ENCODE data around the gene PDLIM1.
A peak's percentile ranks its signal among the peaks of the same experiment; 100 is the strongest.
"Not testable (repeated sequence)": the region's sequence is repeated elsewhere in the genome, so short reads cannot be mapped to it uniquely, and the experiment has no call there.

Gene PDLIM1

DNA sequence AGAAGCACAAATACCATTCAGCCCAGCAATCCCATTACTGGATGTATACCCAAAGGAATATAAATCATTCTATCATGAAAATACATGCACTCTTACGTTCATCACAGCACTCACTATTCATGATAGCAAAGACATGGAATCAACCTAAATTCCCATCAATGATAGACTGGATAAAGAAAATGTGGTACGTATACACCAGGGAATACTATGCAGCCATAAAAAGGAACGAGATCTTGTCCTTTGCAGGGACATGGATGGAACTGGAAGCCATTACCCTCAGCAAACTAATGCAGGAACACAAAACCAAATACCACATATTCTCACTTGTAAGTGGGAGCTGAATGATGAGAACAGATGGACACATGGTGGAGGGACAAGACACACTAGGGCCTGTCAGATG, 50.7 kb downstream of the PDLIM1 start:
- DNase-seq (ENCODE audit: low read depth): not testable (repeated sequence)

DNA sequence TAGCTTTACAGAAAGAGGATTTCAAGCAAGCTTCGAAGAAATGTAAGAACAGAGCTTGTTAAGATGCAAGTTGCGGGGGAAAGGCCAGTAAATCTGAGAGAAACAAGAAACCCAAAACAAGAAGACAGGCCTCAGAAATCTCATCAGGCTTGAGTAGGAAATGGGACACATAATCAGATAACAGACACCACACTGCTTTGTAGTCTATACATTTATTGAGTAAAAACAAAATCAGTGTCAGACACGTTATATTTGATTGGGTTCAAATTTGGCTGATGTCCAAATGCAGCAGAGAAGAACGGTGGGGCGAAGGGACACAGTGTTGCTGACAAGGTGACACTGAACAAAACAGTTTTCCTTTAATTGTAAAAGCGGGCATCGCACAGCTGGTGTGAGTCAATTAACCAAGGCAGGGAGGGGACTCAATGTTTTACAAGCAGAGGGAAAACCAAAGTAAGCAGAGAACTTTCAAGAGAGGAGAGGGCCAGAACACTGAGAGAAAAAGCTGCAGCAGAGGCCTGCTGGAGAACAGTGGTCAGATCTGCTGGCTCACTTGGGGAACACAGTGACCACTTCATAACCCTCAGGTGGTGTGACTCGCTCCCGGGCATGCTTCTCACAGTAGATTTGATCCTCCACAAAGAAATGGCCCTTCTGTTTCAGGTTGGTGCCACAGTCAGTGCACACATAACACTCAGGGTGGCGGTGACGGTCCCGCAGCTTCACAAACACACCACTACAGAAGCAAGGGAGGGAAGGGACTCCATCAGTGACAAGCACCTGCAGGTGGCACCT, 53.2 kb downstream of the PDLIM1 start:
- no peak for DNase-seq (ENCODE audit: low read depth)

DNA sequence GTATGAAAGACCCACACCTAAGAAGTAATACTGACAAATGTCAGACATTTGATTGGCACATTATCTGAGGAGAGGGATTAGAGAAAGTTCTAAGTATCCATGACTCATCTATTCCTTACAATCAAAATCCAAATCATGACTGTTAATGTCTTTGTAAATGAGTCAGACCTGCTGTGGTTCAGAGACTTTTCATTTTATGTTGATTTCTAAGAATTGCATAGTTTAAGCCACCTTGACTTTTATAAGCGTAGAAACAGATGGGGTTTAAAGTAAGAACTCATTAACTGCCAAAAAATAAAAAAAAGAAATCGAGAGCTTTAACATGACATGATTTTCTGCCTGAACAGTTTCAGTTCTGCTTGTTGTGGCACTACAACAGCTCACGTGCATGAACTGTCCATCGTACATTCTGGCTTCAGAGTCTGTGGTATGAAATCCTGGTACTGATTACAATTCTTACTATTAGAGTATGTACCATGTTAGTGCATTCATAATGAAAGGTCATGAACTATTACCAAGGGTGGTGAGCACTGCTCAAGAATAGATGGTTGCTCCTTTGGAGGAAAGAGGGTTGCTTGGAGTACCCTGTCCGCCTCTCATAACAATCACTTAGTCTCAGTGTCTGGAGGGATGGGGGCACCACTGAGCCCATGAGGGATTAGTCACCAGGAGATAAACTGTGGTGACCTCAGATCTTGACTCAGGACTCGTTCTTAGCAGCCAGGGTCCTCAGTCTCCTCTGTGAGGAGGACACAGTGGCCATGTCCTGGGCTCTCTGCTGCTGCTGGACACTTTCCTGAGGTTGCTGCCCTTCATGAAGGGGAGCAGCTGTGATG, 54.5 kb downstream of the PDLIM1 start:
- DNase-seq (ENCODE audit: low read depth): no peak

DNA sequence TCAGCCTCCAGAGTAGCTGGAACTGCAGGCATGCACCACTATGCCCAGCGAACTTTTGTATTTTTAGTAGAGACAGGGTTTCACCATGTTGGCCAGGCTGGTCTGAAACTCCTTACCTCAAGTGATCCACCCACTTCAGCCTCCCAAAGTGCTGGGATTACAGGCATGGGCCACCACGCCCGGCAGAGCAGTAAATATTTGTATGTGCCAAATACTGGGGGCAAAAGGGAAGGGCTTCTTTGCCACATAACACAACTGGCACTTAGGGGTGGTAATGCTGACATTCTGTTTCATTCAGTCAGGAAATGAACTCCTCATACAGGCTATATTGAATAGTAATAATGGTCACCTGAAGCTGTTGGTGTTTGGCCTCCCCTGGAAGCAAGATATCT, 55.1 kb downstream of the PDLIM1 start:
- no peak for DNase-seq (ENCODE audit: low read depth)

DNA sequence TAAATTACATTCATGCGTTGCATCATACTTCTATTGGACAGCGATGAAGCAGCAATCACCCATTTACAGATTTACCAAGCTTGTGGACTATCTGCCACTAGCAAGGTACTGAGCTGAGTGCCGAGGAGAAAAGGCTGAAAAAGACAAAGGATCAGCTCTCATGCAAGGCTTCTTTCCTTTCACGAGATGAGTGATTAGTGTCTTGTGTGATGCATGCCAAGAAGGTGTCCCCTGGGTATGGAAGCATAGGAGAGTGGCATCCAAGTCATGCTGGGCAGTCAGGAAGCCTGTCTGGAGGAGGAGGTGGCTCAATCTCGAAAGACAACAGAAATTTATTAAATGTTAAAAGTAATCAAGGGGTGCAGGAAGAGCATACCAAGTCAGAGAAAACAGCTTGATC, 55.9 kb downstream of the PDLIM1 start:
- DNase-seq (ENCODE audit: low read depth): no peak

DNA sequence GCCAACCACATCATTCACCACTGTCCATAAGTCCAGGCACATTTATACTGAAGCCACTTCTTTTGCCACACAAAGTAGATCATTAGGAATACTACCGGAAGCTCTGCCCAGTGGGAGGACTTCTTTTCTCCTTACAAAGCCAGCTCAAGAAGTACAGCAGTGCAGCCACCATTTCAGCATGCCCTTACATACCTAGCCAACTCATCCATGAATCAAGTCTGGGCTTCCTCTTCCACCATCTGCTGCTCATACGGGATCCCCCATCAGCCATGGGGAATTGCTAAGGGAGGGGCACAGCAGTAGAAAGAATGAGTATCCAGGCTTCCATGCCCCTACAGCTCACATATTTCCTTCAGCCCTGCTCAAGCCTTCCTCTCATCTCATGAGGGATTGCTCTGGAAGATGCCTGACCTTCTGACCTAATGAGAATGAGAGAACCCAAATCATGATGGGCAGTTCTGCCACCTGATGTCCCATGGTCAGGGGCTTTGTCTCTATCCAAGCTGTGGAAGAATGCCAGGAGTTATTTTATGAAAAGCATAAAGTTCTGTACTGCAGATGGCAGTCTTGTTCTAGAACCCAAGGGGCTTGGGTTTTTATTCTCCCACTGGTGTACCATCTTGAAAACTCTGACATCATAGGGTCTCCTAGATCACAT, 57.3 kb downstream of the PDLIM1 start:
- DNase-seq (ENCODE audit: low read depth): no peak

DNA sequence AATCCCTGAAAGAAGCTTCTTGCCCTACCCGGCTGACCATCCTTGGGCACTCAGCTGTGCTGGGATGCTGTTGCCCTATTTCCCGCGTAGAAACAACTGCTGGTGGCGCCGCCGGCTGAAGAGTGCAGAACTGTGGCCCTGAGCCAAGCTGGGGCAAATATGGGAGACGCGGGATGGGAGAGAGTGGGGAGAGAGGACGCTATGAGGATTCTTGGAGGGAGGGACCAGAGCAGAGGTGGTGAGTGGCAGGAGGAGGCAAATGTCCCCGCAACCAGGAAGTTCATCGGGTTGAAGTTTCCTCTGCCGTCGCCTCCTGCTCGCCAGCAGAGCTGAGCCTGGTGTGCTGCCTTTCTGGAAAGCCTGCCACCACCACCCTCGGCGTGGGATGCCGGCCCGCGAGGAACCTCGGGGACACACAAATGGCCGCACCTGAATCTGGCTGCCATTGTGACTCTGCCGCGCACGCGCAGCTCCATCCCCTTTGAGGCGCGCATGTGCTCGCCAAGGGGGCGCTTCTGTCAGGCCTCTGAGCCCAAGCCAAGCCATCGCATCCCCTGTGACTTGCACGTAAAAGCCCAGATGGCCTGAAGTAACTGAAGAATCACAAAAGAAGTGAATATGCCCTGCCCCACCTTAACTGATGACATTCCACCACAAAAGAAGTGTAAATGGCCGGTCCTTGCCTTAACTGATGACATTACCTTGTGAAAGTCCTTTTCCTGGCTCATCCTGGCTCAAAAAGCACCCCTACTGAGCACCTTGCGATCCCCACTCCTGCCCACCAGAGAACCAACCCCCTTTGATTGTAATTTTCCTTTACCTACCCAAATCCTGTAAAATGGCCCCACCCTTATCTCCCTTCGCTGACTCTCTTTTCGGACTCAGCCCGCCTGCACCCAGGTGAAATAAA, 59.9 kb downstream of the PDLIM1 start:
- peak; percentile 10 for DNase-seq (ENCODE audit: low read depth)

DNA sequence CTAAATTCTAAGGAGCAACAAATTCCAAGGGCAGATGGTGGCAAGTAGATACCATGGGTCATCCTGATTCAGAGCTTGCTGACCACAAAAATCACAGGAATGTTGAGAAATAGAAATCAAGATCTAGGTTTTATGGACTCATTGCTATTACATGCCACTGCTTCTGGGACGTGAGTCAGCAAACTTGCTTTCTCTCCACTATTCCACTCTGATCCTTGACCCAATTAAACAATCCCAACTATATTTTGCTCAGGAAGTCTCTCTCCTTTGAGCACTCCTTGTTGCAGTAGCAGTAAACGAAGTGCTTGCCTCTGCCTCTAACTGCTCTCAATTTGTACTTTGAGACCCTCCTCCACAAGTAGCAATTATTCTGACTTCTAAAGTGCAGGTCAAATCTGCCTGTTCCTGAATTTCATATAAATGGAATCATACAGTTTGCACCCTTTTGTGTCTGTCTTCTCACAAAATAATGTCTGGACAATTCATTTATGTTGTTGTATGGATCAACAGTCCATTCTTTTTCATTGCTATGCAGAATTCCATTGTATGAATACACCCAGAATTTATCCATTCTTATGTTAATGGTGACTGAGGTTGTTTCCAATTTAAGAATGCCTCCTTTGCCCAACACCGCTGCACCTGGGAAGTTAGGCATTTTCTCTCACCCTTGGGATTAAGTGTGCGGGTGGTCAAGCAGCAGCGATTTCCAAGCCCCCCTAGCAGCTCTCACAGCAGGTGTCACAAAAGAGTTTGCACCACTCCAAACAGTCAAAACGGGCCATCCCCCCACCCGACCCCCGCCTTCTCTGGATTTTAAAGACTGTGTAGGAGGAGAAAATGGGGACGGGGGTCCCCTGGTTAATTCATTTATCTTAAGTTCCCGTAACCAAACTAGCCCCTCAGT, 60.8 kb downstream of the PDLIM1 start:
- no peak for DNase-seq (ENCODE audit: low read depth)

DNA sequence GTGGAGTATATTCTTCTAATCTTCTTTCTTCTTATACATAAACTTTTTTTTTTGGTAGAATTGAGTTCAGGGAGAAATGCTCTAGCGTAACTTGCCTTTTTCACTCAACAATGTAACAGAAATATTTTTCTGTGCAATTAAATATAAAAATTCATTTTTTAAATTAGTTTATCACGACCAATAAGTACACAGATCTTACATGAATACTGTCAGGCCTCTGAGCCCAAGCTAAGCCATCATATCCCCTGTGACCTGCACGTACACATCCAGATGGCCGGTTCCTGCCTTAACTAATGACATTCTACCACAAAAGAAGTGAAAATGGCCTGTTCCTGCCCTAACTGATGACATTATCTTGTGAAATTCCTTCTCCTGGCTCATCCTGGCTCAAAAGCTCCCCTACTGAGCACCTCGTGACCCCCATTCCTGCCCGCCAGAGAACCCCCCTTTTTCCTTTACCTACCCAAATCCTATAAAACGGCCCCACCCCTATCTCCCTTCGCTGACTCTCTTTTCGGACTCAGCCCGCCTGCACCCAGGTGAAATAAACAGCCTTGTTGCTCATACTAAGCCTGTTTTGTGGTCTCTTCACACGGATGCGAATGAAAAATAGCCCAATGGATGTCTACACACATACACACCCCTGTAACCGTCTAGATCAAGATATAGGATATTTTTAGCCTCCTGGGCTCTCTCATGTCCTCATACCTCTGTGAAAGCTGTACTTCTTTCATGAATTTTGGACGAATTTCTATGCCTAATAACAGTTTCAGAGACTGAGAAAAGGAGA, 61.7 kb downstream of the PDLIM1 start:
- not testable (repeated sequence) for DNase-seq (ENCODE audit: low read depth)

DNA sequence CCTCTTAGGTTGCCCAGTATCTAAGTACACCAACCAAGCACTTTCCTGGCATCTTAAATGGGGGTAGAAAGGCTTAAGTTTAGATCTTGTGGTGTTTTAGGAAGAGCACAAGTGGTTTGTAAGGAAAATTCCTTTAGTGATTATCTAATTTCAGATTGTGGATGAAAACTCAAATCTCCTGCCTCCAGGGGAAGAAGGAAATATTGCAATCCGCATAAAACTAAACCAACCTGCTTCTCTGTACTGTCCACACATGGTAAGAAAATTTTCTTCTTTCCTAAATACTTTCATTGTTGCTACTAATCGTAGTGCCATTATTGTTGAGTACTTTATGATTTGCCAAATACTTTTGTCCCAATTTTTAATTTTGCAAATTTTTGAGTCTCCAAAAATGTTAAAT, 65.7 kb downstream of the PDLIM1 start:
- DNase-seq (ENCODE audit: low read depth): no peak

DNA sequence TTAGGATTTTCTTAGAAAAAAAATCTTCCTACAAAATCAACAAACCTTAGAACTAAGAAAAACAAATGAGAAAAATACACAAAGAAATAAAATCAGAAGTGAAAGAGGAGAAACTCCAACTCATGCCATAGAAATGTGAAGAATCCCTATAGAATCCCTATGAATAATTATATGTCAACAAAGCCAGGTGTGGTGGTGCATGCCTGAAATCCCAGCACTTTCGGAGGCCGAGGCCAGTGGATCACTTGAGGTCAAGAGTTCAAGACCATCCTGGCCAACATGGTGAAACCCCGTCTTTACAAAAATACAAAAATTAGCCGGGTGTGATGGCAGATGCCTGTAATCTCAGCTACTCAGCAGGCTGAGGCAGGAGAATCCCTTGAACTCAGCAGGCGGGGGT, 69.7 kb downstream of the PDLIM1 start:
- no peak for DNase-seq (ENCODE audit: low read depth)

DNA sequence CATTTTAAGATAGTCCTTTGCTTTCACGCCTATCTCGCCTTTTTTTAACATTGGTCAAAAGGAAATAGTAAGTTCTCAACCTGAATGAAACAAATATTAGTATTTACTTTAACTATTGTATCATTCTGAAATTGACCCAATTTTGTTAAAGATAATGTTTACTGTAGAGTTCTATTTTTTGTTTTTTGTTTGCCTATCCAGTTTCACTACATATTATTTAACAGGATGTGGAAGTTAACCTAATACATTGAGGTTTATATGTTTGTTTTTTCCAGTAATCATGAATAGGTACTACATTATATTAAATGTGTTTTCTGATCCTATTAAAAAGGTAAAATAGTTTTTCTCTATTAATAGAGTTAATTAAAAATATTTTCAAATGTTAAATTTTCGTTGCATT, 70.3 kb downstream of the PDLIM1 start:
- no peak for DNase-seq (ENCODE audit: low read depth)

DNA sequence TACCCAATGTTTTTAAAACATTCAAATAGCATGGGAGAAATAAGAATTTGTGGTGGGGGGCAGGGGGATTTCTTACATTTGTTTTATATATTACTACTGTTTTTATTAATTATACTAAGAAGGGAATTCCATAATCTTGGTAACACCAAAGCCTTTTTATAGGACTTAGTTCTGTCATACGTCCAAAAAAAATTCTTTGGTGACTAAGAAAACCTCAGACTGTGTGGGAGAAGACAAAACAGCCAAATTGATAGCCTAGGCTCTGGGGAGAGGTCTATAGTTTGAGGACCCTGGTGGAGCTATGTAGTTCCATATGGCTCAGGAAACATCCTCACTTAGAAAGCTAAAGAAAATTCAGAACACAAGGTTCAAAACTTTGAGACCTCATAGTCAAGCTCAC, 73.3 kb downstream of the PDLIM1 start:
- DNase-seq (ENCODE audit: low read depth): no peak

DNA sequence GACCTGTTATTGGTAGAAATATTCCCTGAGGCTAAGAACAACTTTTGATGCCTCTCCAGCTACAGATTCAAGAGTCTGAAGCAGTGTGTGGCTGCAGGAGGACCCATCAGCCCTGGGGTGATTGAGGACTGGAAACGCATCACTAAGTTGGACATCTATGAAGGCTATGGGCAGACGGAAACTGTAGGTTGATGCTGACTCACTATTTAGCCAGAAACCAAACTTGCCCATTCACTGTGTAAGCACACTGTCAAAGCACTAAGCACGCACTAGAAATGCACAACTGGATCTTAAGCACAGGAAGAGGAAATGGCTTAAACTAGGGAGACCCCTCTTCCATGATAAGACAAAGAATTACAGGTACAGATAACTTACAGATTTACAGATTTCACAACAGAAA, 76.0 kb downstream of the PDLIM1 start:
- no peak for DNase-seq (ENCODE audit: low read depth)

DNA sequence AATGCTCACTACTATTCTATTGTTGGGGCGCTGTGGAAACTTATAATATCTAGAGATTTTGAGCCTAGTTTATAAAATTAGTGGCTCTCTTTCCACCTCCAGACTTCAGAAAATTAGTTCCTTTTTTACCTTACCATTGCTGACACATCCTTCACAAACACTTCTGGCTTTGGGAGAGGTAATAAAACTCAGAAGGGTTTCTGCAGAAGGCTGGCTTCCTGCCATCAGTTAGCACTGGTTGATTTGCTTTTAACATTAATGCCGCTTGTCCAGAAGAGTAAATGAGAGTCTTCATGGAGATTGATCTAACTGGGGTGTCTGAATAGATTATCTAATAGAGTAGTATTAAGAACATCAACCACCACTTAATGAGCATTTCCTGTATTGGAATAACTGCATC, 76.4 kb downstream of the PDLIM1 start:
- DNase-seq (ENCODE audit: low read depth): no peak

DNA sequence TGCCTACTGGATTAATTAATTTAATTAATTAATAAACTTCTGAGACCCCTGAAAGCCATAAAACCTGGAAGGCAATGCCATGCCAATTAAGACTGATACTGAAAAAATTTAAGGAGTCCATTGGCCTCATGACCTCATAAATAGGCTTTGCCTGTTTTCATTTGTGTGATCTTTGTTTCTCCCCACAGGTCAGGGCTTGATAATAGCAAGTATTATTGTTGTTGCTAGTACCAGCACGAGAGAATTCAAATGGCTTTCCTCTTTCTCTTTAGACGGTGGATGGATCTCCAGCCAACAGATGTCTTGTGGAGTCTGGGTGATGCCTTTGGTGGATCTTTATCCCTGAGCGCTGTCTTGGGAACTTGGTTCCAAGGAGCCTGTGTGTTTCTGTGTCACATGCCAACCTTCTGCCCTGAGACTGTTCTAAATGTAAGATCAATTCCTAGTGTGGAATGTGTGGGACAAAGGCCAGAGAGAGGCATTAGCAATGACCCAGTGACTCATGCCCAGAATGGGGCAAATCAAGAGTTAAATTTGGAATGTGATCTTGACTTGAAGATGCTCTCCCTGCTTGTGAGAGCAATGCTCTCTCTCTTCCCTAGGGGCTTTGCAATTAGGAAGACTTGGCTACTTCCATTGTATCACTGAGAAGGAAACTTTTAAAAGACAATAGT, 79.1 kb downstream of the PDLIM1 start:
- no peak for DNase-seq (ENCODE audit: low read depth)

DNA sequence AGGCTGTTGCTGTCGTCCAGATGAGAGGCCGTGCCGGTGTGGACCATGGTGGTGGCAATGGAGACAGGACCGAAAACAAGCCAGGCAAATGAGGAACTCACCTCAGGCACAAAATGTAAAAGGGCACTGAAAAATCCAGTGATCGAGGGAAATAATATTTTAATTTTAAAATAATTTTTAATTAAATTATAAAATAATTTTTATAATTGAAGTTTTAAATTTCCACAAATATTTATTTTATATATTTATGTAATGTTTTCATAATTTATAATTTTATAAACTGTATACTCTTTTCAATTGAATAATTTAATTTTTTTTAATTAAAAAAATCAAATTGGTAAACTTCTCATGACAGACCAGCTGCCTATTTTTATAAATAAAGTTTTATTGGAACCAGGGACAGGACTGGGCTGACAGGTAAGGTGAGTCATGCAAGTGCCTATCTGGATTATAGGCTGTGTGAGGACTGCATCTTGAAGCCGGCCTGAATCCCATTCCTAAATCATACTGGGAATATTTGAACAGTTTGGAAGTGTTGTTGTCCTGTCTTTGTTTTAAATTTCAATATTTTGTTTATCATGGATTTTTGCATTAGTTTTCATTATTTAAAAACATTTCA, 81.2 kb downstream of the PDLIM1 start:
- no peak for DNase-seq (ENCODE audit: low read depth)

DNA sequence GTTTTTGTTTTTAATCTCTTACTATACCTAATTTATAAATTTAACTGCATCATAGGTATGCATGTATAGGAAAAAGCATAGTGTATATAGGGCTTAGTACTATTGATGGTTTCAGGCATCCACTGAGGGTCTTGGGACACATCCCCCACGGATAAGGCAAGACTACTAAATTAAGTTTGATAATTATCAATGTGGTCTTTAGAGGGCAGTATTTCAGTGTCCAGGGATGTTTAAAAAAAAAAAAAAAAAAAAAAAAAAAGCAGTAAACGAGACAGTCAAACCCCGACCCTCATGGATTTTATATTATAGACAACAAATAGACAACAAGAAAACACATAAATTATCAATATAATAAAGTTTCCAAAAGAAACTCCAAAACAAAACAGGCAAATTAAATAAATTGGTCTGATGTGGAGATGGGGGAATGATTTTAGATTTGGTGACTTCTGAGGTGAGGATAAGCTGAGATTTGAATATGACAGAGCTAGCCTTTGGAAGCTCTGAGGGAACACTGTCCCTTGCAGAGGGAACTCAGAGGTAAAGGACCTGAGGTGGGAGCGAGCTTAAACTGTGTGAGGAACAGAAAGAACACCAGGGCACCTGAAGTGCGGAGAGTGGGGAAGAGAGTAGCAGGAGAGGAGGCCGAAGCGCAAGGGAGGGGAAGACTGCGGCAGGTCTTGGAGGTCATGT, 82.0 kb downstream of the PDLIM1 start:
- DNase-seq (ENCODE audit: low read depth): no peak
